Heart left ventricle (tissue), 13 donors: ENCODE data around the gene TMEM266.

Experiments used
- CTCF ChIP-seq, 12 donors: fragments of 200-600 bp; sonication (generic) in 4 of 12; IDR thresholded peaks; one replicate each; pipeline versions ENCODE4 v1.5.0 to v1.8.0; 2018 to 2022; ENCODE audit warnings: antibody characterized with exemption in 12 of 12, mild to moderate bottlenecking in 5 of 12
- POLR2A ChIP-seq, 2 donors: fragments of 450-650 bp; IDR thresholded peaks; one replicate each; pipeline ENCODE4 v1.6.1; 2017; ENCODE audit warnings: antibody characterized with exemption in 2 of 2, mild to moderate bottlenecking in 2 of 2, moderate library complexity in 2 of 2
- donor health status: ischemic (EF 13 %, LVEDD 7.1; RV severe dilation, severe dysfunction).
- donor health status: DM: no; HTN: yes; CAD: no.
- donor health status: DM: no; HTN: no; CAD: no.
- donor health status: ischemic (EF 25% LVEDD 6.9; RV normal size, moderate dysfunction).
- donor health status: ischemic (EF 25% LVEDD 5.7; RV mildly dilated, moderate dysfunction).
- donor health status: ischemic (EF 35%, LVEDD 5.7; RV mildly dilated, moderate dysfunction).
- donor health status: nonischemic (EF 11% LVEDD 7.7; RV severe dilation, severe dysfunction).
- donor health status: DM: yes; HTN: yes; CAD: no.
- donor health status: PGD.
- donor health status: ischemic (EF 29% LVEDD 5.4; RV normal size, mild dysfunction).
- donor health status: nonischemic (EF 23%, LVEDD 6.1; RV moderate dilation, normal function).

- TF ChIP-seq POLR2A (IDR thresholded peaks at IDR 0.05) (no peak), CTCF (IDR thresholded peaks at IDR 0.05) (no peak)
These were observed 130.3 kb downstream of the TMEM266 start for GRCh38 chr15:76190070-76190564.
